Neural progenitor cell (in vitro differentiated cells): ENCODE measurements around the gene LARP6. TPM values are rescaled to one million over a fixed set of nuclear protein-coding genes. Genes with fewer than 3 reads are reported as not detected.
A peak's percentile ranks its signal among the peaks of the same experiment; 100 is the strongest.

Experiments
- DNase-seq: peaks from one replicate; pipeline ENCODE4 v3.0.0-alpha.2; 2016; ENCODE audit warnings: low spot score
- H2AFZ ChIP-seq: fragments of 200-600 bp; sonication (generic); replicated peaks from 2 replicates; pipeline ENCODE4 v1.6.1; 2016; ENCODE audit warnings: antibody characterized with exemption
- H3F3A ChIP-seq: fragments of 200-600 bp; sonication (generic); 2 replicates; pipeline ENCODE4 v1.6.1; 2016; ENCODE audit warnings: antibody characterized with exemption, low read depth
- H3K27ac ChIP-seq: fragments of 200-600 bp; sonication (generic); 2 replicates; pipeline ENCODE4 v1.5.1; 2016; ENCODE audit warnings: mild to moderate bottlenecking
- H3K27me3 ChIP-seq: fragments of 200-600 bp; sonication (generic); 2 replicates; pipeline ENCODE4 v1.6.1; 2016; ENCODE audit warnings: mild to moderate bottlenecking, moderate library complexity
- H3K36me3 ChIP-seq: fragments of 200-600 bp; sonication (generic); 2 replicates; pipeline ENCODE4 v1.5.1; 2016
- H3K4me1 ChIP-seq: fragments of 200-600 bp; sonication (generic); 2 replicates; pipeline ENCODE4 v1.6.1; 2016; ENCODE audit warnings: mixed run types
- H3K4me2 ChIP-seq: fragments of 200-600 bp; sonication (generic); 2 replicates; pipeline ENCODE4 v1.6.1; 2016
- H3K4me3 ChIP-seq: fragments of 200-600 bp; sonication (generic); 2 replicates; pipeline ENCODE4 v1.5.1; 2016
- H3K79me2 ChIP-seq: fragments of 200-600 bp; sonication (generic); 2 replicates; pipeline ENCODE4 v1.6.1; 2016; ENCODE audit warnings: low read depth
- H3K9ac ChIP-seq: fragments of 200-600 bp; sonication (generic); 2 replicates; pipeline ENCODE4 v1.6.1; 2016
- H3K9me3 ChIP-seq: fragments of 200-600 bp; sonication (generic); 2 replicates; pipeline ENCODE4 v1.5.1; 2016; ENCODE audit warnings: low read depth
- H4K20me1 ChIP-seq: fragments of 200-600 bp; sonication (generic); 2 replicates; pipeline ENCODE4 v1.6.1; 2016; ENCODE audit warnings: low read depth
- H3K27ac Mint-ChIP-seq: 3 replicates; pipeline ENCODE4 v1.8.0; 2021; ENCODE audit warnings: mixed read lengths
- H3K27me3 Mint-ChIP-seq: 2 replicates; pipeline ENCODE4 v1.8.0; 2022; ENCODE audit warnings: low read depth, mild to moderate bottlenecking, inconsistent platforms, moderate library complexity, mixed read lengths; ENCODE audit not compliant: insufficient read depth
- H3K36me3 Mint-ChIP-seq: 3 replicates; pipeline ENCODE4 v1.8.0; 2021; ENCODE audit warnings: mixed read lengths
- H3K4me1 Mint-ChIP-seq: 3 replicates; pipeline ENCODE4 v1.8.0; 2021; ENCODE audit warnings: mixed read lengths
- H3K4me3 Mint-ChIP-seq: 3 replicates; pipeline ENCODE4 v1.8.0; 2021; ENCODE audit warnings: mild to moderate bottlenecking, moderate library complexity, mixed read lengths
- H3K9me3 Mint-ChIP-seq: 3 replicates; pipeline ENCODE4 v1.8.0; 2020; ENCODE audit warnings: mixed read lengths
- CTCF ChIP-seq: fragments of 200-600 bp; sonication (generic); IDR thresholded peaks from 2 replicates; pipeline ENCODE4 v1.5.1; 2017; ENCODE audit warnings: antibody characterized with exemption, mild to moderate bottlenecking
- EZH2 ChIP-seq: fragments of 200-600 bp; sonication (generic); IDR thresholded peaks from 2 replicates; pipeline ENCODE4 v1.6.1; 2017; ENCODE audit warnings: antibody characterized with exemption, mild to moderate bottlenecking, moderate library complexity
- EZH2phosphoT487 ChIP-seq: fragments of 200-600 bp; sonication (generic); IDR thresholded peaks from 2 replicates; pipeline ENCODE4 v1.6.1; 2017; ENCODE audit warnings: antibody characterized with exemption
- total RNA-seq: library from RNA; depleted of rRNA; stranded (reverse); fragments of >200 nt; gene quantifications from 2 replicates; pipeline ENCODE4 v1.2.3, GENCODE V29; 2015; ENCODE audit warnings: low replicate concordance

Gene LARP6
- total RNA-seq, 1 donor from 2014 or later, result 19.3 TPM

- TF ChIP-seq EZH2, result no peak
- no peak for TF ChIP-seq CTCF
- no peak for TF ChIP-seq EZH2phosphoT487
- H3K4me1 ChIP-seq, result no peaks in the 10 kb centered on the region
- no peak overlapping the region for H2AFZ ChIP-seq
- Mint-ChIP-seq H3K36me3 (no peaks in the 10 kb centered on the region), H3K9me3 (no peaks in the 10 kb centered on the region), H3K4me3 (no peak overlapping the region), H3K27ac (no peak overlapping the region), H3K27me3 (no peaks in the 10 kb centered on the region), H3K4me1 (peaks cover 3% of the 10 kb centered on the region)
- no peaks in the 10 kb centered on the region for H4K20me1 ChIP-seq
- H3K27ac ChIP-seq, result no peak overlapping the region
- no peaks in the 10 kb centered on the region for H3K9me3 ChIP-seq
- H3K36me3 ChIP-seq, result no peaks in the 10 kb centered on the region
- DNase-seq, result no peak
- H3K9ac ChIP-seq, result no peak overlapping the region
- H3F3A ChIP-seq, result no peaks in the 10 kb centered on the region
- H3K4me2 ChIP-seq, result no peak overlapping the region
- H3K79me2 ChIP-seq, result no peaks in the 10 kb centered on the region
- no peaks in the 10 kb centered on the region for H3K27me3 ChIP-seq
- H3K4me3 ChIP-seq, result no peak overlapping the region
Observed at GRCh38 chr15:70823196-70823595, 30.8 kb downstream of the LARP6 start.

GRCh38 chr15:70820214-70820613 lies 33.7 kb downstream of the LARP6 start:
- no peak for DNase-seq
- Histone ChIP-seq H3K4me3 (no peak overlapping the region), H3K4me1 (peaks cover under 1% of the 10 kb centered on the region), H2AFZ (no peak overlapping the region), H3K9me3 (no peaks in the 10 kb centered on the region), H3F3A (no peaks in the 10 kb centered on the region), H3K79me2 (no peaks in the 10 kb centered on the region), H3K4me2 (no peak overlapping the region), H3K27me3 (no peaks in the 10 kb centered on the region), H3K27ac (no peak overlapping the region), H3K9ac (no peak overlapping the region), H3K36me3 (no peaks in the 10 kb centered on the region), H4K20me1 (no peaks in the 10 kb centered on the region)
- Mint-ChIP-seq H3K9me3 (no peaks in the 10 kb centered on the region), H3K4me3 (no peak overlapping the region), H3K27me3 (no peaks in the 10 kb centered on the region), H3K36me3 (no peaks in the 10 kb centered on the region), H3K27ac (no peak overlapping the region), H3K4me1 (peaks cover 1% of the 10 kb centered on the region)
- TF ChIP-seq EZH2 (no peak), CTCF (no peak), EZH2phosphoT487 (no peak)

- peaks cover 4% of the 10 kb centered on the region for H3K4me1 ChIP-seq
- no peaks in the 10 kb centered on the region for H3K36me3 ChIP-seq
- Mint-ChIP-seq H3K36me3 (no peaks in the 10 kb centered on the region), H3K9me3 (peaks cover 2% of the 10 kb centered on the region), H3K4me1 (no peaks in the 10 kb centered on the region), H3K27ac (no peak overlapping the region), H3K4me3 (no peak overlapping the region), H3K27me3 (peaks cover 3% of the 10 kb centered on the region)
- H3K9me3 ChIP-seq, result no peaks in the 10 kb centered on the region
- H3K4me3 ChIP-seq, result no peak overlapping the region
- H3F3A ChIP-seq, result no peaks in the 10 kb centered on the region
- H3K9ac ChIP-seq, result no peak overlapping the region
- no peaks in the 10 kb centered on the region for H3K27me3 ChIP-seq
- H3K27ac ChIP-seq, result no peak overlapping the region
- H3K79me2 ChIP-seq, result no peaks in the 10 kb centered on the region
- H4K20me1 ChIP-seq, result no peaks in the 10 kb centered on the region
- H3K4me2 ChIP-seq, result no peak overlapping the region
- TF ChIP-seq EZH2, result no peak
- DNase-seq, result no peak
- no peak overlapping the region for H2AFZ ChIP-seq
Observed at GRCh38 chr15:70818580-70818979, 35.4 kb downstream of the LARP6 start.

GRCh38 chr15:70817266-70817665 lies 36.7 kb downstream of the LARP6 start:
- no peaks in the 10 kb centered on the region for H3K36me3 Mint-ChIP-seq
- Histone ChIP-seq H2AFZ (peak overlapping the region; percentile 10), H3K4me1 (peaks cover 4% of the 10 kb centered on the region)

More at GRCh38 chr15:70817266-70817665, 36.7 kb downstream of the LARP6 start:
- H3K4me2 ChIP-seq, result no peak overlapping the region
- TF ChIP-seq EZH2, result no peak
- TF ChIP-seq EZH2phosphoT487, result no peak
- TF ChIP-seq CTCF, result no peak
- H3K27me3 ChIP-seq, result no peaks in the 10 kb centered on the region
- Mint-ChIP-seq H3K4me1 (peaks cover under 1% of the 10 kb centered on the region), H3K27ac (no peak overlapping the region), H3K27me3 (peaks cover 3% of the 10 kb centered on the region), H3K9me3 (peaks cover 2% of the 10 kb centered on the region), H3K4me3 (no peak overlapping the region)
- H3K9ac ChIP-seq, result no peak overlapping the region
- no peak overlapping the region for H3K4me3 ChIP-seq
- no peak overlapping the region for H3K27ac ChIP-seq
- no peaks in the 10 kb centered on the region for H3K9me3 ChIP-seq
- no peak for DNase-seq
- H3K79me2 ChIP-seq, result no peaks in the 10 kb centered on the region
- no peaks in the 10 kb centered on the region for H4K20me1 ChIP-seq
- no peaks in the 10 kb centered on the region for H3K36me3 ChIP-seq
- no peaks in the 10 kb centered on the region for H3F3A ChIP-seq
